ENCODE results near the gene MPP1. TPM values are rescaled to one million over a fixed set of nuclear protein-coding genes. Genes with fewer than 3 reads are reported as not detected.
"Not testable (repeated sequence)": the region's sequence is repeated elsewhere in the genome, so short reads cannot be mapped to it uniquely, and the experiment has no call there.

MPP1 gene
- total RNA-seq (2014; rRNA removed; shearing (Covaris generic)) = 11.6 and 21.8 TPM in 2 replicates

DNA sequence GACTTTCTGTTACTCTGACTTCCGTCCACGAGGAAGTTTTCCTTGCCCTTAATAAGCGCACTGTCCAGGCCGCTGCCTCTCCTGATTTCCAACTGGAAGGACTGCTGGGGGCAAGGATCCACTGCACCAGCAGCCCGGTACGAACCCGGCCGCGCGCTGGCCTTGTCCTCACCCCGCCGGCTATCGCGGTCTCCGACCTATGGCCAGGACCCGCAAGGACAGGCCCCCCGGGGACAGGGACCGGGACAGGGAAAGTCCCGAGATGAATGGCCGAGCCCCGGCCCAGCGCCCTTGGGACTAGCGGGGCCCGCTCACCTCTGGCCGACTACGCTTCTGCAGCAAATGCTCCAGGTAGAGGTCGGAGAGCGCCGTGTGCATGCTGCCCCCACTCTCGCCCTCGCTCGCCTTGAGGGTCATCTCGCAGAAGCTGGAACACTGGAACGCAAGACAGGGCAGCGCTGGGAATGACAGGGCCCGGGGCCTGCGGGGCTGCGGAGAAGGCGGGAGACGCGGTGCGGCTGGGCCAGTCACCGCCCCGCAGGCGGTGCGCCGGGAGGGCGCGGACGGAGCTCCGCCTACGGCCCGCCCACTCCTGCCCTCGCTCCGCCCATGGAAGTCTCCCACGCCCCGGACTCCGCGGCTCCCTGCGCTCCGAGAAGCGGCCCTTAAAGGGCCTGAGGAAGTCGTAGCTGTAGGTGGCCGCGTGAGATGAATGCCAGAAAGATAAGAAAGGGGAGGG, at the start of gene MPP1:
MPP1 (minus strand) TSS at position 529 of the 739 bp plus-strand sequence; CDS start at position 417, 112 bp downstream.
- peak; percentile 78 for DNase-seq (ENCODE audit: low read depth)

DNA sequence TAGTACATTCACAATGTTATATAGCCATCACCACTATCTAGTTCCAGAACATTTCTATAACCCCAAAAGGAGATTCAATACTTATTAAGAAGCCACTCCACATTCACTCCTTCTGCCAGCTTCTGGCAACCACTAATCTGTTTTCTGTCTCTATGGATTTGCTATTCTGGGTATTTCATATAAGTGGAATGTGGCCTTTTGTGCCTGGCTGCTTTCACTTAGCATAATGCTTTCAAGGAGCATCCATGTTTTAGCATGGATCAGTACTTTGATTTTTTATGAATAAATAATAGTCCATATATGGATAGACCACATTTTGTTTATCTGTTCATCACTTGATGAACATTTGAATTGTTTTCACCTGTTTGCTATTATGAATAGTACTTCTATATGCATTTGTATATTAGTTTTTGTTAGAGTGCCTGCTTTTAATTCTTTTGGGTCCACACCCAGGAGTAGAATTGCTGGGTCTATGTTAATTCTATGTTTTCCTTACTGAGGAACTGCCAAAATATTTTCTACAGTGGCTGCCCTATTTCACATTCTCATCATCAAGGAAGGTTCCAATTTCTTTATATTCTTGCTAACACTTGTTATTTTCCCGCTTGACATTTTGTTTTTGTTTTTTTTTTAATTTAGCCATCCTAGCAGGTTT, 45.8 kb upstream of the MPP1 start:
- DNase-seq (ENCODE audit: low read depth) = no peak

DNA sequence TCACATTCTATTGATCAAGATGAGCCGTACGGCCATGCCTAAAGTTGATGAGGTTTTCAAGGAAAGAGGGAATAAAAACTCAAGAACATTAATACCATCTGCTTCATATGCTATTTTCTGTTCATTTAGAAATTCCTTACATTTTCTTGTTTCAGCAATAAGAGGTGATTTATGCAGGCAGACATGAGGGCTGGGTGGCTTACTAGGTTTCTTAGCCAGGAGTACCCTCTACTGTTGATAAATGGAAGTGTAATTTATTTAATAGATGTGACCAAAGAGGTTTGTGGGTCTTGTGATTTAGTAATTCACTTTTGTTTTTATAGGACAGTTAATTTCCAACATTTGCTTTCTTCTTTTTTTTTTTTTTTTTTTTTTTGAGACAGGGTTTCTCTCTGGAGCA, 35.6 kb upstream of the MPP1 start:
- DNase-seq (ENCODE audit: low read depth) = peak; percentile 11

DNA sequence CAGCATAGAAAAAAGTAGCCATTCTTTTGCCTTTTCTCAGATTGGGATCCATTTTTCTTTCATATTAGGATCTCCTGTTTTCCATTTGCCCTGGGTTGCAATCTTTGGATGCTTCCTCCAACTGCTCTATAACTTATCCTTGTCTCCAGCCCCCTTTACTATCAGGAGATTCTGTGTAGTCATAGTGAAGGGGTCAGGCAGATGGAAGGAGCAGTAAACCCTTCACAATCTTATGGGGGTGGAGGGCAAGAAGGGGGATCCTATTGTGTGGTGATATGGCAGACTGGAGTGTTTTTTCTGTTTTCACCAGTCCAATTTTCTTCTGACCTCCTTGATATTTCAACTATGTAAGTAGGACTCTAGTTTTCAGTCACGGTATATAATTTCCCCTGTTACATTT, 30.9 kb upstream of the MPP1 start:
- no peak for DNase-seq (ENCODE audit: low read depth)

DNA sequence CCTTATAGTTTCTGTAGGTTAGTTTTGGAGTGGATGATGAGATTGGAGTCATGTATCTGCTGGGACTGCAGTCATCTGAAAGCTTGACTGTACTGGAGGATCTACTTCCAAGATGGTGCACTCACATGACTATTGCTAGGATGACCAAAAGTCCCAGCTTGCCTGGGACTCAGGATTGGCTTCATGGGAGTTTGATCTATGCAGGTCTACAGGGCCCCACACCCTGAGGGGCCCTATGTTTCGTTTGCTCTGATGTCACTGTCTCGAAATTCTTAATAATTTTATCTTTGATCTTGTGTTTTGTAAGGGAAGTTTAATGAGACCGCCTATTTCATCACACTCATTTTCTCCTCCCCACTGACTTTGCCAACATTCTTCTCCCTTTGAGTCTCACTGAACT, 29.3 kb upstream of the MPP1 start, which contains the start of gene SMIM9:
SMIM9 (minus strand) TSS at position 101 of the 400 bp plus-strand sequence. CDS start 3,806 bp downstream, outside the sequence.
- no peak for DNase-seq (ENCODE audit: low read depth)

DNA sequence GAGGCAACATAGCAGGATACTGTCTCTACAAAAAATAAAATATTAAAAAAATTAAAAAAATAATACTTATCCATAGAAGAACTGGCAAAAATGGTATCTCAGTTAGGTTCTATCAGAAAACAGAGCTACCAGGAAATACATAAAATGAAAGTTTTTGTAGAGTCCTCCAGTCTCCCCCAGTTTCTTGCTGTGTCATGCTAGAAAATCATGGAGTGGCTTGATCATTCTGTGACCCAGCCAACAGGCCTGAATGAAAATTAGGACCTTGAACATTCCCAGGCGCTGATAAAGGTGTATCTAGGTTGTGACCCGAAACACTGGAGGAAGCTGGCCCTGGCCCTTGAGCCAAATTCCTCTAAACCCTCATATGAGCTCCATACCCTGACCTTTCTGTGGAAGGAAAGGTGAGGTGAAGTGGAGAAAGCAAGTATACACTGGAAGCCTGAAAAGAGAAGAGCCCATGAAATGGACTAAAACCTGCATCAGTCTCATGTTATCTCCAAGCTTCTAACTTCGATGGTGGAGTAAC, 28.5 kb upstream of the MPP1 start:
- no peak for DNase-seq (ENCODE audit: low read depth)

DNA sequence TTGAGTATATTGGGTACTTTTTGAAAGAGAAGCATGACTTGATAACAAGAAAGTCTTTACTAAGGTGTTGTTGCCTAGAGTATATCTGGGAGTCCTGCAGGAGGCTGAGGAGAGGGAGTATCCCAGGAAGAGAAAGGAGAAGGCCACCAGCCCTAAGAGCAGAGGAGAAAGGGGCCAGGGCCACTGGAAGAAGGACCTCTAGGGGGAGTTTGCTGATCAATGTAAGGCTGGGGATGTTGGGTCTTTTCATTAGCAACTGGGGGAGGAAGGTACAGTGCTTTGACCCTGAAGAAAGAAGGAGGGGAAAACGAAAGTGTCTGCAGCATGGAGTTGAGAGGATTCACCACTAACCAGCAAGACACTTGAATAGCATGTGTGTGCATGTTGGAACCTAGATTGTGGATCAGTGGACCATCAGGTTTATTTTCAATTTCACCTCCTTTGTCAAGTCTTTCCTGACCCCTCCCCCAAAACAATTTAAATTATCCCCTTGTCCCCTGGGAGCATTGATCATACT, 24.7 kb upstream of the MPP1 start:
- DNase-seq (ENCODE audit: low read depth) = no peak

DNA sequence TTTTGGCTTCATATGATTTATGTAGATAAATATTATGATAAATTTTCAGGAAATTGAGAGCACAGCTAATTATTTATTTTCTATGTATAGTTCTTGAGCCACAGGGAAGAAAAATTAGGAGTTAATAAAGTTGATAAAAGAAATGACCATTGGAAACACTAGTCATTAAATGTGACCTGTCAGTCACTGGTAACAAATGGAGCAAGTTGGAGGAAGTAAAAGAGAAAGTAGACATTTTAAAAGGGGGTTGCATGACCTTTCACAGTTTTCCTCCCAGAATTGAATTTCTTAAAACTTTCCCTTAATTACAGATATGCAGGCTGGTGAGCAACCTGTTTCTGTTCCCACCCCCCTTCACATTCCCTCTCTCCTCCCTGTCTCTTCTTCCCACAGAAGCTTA, 23.8 kb upstream of the MPP1 start:
- no peak for DNase-seq (ENCODE audit: low read depth)

DNA sequence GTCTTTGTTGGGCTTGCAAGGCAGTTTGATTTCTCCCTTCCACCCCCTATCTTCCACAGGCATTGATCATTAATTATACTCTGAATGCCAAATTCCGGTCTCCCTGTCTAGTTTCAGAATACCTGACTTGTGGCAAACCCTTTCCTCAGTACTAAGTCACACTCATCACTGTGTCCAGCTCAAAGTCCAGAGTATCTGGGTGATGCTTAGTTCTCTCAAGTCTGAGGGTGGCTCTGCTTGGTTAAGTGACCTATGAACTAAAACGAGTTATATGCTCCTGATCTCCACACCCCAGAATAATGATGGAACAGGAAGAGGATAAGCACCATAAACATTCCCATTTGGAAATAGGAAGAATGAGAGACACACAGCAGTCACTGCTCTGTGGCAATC, 22.7 kb upstream of the MPP1 start:
- no peak for DNase-seq (ENCODE audit: low read depth)

DNA sequence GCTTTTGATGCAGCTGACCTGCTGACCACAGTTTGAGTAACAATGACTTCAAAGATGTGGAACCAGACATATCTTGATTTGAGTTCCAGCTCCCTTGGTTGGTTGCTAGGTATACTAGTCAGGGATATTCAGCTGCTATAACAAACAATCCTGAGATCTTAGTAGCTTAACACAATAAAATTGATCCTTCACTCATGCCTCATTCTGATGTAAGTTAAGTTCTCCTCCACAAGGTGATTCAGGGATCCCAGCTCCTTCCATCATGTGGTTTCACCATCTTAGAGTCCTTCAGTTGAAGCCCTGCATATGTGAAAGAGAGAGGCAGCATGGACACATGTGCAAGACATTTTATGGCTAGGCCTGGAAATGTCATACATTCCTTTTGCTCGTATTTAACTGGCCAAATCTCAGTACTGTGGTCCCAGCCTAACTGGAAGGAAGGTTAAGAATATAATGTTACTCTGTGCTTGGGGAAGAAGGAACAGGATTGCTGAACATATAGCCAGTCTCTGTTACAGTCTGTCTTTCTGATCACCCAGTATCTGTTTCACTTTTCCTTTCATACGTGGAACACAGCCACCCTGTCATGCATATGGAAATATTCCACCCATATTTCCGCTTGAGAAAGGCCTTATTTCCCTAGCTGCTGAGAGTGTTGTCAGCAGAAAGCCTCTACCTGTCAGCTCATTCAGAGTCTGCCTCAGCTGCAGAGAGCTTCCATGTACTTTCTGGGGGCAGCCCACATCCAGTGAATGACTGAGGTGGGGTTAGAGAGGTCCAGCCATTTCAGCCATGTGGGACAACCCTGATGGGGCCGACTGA, 22.1 kb upstream of the MPP1 start:
- no peak for DNase-seq (ENCODE audit: low read depth)

DNA sequence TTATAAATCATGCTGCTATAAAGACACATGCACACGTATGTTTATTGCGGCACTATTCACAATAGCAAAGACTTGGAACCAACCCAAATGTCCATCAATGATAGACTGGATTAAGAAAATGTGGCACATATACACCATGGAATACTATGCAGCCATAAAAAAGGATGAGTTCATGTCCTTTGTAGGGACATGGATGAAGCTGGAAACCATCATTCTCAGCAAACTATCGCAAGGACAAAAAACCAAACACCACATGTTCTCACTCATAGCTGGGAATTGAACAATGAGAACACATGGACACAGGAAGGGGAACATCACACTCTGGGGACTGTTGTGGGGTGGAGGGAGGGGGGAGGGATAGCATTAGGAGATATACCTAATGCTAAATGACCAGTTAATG, 20.3 kb upstream of the MPP1 start:
- DNase-seq (ENCODE audit: low read depth) = not testable (repeated sequence)

DNA sequence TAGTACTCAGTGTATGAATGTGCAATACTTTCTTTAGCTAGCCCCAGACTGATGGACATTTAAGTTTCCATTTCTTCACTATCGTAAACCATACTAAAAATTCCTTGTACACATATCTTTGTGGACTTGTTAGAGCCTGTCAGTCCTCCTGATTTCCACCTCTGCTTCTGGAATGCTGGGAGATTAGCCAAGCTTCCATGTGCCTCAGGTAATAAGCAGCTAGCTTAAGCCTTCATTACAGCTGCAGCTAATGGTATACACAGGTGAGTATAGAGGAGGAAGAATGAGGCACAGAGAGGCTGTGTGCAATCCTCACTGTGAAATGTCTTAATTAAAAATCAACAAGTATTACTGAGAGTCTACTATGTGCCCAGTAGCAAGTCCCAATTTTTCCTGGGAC, 19.4 kb upstream of the MPP1 start:
- DNase-seq (ENCODE audit: low read depth) = no peak

DNA sequence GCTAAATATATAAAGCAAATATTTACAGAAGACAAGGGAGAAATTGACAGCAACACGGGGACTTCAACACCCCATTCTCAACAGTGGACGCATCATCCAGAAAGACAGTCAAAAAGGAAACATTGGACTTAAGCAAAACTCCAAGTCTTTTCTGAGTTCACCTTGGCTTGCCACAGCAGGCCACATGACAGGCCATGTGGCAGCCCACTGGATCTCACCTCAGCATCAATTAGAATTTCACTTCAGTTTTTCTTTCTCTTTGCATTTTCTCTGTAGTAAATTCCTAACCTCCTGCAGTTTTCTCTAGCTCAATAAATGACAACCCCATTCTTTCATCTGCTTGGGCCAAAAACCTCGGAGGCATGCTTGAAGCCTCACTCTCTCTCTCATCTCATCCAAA, 16.7 kb upstream of the MPP1 start:
- DNase-seq (ENCODE audit: low read depth) = no peak

DNA sequence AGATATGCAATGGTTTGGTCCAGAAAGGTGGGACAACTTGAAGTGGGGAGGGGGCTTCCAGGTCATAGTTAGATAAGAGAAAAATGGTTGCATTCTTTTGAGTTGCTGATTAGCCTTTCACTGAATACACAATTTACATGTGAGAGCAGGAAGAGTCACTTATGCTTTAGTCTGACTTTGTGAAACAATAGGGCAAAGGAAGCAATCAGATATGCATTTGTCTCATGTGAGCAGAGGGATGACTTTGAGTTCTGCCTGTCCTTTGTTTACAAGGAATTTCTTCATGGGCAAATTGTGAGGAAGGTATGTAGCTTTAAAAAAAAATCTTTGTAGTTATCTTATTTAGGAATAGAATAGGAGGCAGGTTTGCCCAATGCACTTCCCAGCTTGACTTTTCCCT, 16.2 kb upstream of the MPP1 start:
- DNase-seq (ENCODE audit: low read depth) = no peak

DNA sequence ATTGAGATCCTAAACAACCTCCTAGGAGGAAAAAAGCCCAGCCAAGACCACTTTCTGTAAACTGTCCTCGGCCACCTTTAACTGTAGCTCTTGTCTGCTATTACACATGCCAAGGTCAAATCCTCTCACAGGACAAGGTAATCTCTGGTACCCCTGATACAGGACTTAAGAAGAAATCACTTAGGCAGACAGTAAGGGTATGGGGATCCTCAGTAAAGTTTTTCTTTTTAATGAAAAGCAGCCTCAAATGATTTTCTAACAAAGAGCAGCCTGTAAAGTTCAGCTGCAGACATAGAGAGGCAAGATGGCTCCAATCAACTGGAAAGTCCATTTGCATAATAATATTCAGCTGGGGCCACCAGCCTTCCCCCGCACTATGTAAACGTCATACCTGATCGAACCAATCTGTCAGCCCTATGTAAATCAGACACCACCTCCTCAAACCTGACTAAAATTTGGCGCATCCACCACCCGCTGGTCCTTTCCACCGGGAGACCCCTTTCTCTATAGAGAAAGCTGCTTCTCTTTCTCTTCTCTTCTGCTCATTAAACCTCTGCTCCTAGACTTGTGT, 14.6 kb upstream of the MPP1 start:
- no peak for DNase-seq (ENCODE audit: low read depth)

DNA sequence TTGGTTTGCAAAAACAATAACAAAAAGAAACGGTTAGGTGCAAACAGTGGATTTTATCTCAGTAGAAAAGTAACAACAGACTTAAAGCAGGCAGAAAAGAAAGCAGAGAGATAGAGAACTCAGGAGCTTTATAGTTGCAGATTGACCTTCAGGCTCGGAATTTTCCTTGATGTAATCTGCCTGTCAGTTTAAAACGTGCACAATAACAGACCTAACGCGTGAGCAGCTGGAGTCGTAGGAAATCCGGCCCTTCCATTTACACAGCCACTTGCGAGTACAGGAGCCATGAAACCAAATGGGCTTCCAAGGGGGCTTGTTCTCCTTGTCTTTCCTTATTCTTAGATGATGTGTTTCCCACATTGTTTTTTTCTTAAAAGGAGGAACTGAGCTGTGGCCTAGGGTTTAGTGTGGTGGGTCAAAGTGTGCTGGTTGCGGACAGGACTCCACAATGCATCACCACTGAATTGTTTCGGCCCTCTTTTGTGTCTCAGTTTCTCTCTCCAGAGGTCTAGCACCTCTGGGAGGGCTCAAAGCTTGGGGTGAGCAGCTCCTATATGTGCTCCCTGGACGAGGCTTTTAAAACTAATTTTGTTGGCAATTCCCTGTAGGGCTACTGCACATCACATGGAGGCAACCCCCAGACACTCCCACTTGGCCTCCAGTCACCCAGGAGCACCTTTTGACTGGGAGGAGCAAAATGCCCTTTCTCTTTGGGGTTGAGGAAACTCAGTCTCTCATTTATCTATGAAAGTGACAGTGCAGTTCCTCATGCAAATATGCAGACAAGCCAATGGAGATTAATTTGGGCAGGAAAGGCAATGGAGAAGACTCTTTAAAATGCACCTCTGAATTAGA, 13.9 kb upstream of the MPP1 start:
- DNase-seq (ENCODE audit: low read depth) = no peak

DNA sequence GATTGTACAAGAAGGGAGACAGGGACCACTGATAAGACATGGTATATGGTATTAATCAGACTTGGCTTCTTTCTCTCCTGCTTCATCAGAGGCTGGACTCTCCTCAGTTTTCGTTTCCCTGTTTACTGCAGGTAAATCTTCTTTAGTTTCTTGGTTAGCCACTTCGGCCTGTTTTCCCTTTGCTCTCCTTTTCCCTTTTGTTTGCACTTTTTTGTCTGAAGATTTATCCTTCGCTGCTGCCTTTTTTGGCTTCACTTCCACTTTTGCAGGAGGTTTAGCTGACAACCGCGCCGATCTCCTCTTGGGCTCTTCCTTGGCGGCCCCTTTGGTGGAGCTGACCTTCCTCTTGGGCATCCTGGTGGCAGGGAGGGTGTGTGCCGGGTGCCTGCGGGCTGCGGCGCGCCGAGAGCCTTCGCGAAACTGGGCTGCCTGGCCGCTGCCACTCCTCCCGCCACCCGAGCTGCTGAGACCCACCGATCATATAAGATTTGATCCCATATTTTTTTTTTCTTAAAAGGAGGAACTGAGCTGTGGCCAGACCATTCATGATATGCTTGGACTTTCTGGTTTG, 11.8 kb upstream of the MPP1 start:
- DNase-seq (ENCODE audit: low read depth) = not testable (repeated sequence)

DNA sequence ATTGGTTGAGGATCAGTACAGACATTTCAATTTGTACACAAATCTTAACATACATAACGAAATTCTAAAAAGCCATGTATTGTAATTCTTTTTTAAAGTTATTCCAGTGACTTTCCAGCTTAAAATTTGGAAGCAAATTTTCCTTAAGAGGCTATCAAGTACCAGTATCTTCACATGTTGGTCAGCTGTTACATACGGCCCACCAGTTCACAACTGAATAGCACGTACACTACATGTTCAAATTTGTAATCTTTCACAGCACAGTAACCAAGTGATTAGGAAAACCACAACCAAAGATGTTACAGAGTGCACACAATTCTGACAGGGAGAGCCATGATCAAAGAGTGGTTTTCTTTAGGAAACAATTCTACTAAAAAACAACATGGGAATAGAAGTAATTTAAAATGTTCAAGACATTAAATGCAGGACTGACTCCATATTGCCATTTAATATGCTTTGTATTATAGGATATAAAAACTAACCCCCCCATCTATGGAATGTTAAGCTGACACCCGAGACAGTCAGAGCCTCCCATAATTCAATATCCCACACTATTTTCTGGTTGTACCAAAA, 11.1 kb upstream of the MPP1 start:
- not testable (repeated sequence) for DNase-seq (ENCODE audit: low read depth)

DNA sequence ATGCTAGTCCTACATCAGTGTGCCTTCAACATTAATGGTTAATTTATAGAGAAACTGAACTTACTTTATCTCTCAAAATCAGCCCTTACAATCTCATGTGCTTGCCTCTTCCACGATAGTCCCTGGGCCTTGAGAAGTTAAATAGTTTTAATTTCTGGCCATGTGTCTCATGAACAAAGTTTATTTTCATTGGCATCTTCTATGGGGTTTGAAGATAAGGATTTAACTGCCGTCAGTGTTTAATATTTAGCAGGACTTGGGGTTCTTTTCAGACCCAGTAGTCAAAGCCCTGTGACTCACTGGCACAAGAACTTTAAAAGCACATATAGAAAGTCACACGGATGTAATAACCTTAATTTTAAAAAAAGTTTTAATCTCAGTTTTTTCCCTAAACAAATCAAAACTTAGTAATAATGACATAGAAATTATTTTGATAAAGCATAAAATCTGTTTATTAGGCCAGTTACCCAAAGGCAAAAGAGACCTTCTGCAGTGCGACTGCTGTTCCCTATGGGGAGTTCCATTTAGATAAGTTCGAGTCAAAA, 10.1 kb upstream of the MPP1 start:
- no peak for DNase-seq (ENCODE audit: low read depth)

DNA sequence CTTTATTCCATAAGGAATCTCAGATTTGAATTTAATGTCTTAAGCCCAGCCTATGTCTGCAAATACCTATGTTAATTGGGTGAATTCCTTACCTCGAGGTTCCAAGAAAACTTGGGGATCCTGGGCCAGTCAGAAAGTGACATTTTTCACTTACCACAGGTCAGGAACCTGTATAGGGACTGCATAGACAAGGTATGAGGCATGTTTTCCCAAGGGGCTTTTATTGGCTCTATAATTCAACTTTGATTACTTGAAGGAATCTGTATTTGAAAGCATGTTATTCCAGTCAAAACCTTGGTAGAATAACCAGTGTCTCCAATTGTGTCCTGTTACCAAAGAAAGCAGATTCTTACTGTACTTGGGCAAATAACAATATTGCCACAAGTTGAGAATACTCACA, 8.5 kb upstream of the MPP1 start:
- DNase-seq (ENCODE audit: low read depth) = no peak
